DMS 273 treated with DMSO at 0.1 percent for 48 hours (cell line): ENCODE measurements around the gene HNRNPH2.

ENCODE experiments used
- DNase-seq: peaks from one replicate; lab custom pipeline; 2025; lab: John Stamatoyannopoulos, UW

Gene HNRNPH2

DNA sequence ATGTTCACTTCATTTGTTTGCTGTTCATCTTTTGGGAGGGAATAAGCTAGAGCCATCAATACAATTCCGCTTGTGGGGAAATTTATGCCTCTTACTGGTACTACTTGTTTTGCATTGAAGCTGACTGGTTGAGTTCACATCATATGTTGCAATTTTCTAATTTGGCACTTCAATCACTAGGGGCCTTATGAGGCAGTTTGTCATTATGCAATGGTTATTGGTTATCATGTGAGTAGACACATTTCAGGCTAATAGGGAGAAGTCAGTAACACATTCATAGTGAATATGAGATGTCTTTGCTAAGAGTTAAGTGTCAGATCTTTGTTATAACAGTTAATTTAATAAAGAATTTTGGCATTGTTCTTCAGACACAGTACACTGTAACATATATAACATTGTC, 12.2 kb upstream of the HNRNPH2 start:
- no peak for DNase-seq

DNA sequence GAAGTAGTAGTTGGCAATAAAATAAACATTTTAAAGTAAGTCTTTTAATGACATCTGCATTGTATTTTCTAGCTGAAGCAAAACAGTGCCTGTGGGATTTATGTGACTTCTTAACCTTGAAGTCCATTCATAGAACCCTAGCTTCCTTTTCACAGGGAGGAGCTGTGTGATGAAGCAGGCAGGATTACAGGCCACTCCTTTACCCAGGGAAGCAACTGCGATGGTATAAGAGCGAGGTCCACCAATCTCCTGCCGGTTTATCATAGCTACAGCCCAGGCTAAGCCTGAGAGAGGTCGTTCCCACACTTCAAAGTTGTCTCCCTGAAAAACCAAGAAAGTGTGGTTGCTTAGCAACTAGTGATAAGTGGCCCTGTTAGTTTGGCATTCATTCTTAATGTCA, 10.2 kb upstream of the HNRNPH2 start:
- DNase-seq, result no peak

DNA sequence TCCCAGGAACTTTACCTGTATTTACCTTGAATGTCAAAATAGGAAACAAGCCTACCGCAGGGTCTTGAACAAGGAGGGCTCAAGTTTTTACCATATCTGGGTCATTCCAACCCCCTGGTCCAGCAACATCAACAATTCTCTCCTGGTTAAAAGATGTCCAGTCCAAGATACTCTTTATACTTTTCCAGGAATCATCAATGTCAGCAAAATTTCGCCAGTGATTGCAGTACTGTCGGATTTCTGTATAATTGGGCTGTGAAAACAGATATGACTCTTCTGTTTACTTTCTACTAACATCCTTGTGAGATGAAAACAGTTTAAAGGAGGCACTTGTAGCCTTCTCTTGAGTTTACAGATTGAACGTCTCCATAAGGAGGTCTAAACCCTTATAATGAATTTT, 9.3 kb upstream of the HNRNPH2 start:
- DNase-seq, result no peak

DNA sequence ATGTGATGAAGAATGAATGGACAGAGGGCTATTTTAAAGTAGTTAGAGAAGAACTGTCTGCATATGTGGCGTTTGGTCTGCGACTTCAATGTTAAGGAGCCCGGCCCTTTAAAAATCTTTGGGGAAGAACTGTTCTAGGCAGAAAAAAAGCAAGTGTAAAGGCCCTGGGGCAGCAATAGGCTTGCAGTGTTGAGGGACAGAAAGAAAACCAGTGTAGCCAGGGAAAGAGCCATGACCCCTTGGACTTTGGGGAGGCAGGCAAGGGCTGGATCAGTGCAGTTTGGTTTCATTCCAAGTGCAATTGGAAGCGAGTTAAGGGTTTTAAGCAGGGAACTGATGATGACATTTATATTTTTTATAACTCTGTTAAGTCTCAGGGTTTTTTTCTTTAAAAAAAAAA, 8.2 kb upstream of the HNRNPH2 start:
- DNase-seq, result no peak

DNA sequence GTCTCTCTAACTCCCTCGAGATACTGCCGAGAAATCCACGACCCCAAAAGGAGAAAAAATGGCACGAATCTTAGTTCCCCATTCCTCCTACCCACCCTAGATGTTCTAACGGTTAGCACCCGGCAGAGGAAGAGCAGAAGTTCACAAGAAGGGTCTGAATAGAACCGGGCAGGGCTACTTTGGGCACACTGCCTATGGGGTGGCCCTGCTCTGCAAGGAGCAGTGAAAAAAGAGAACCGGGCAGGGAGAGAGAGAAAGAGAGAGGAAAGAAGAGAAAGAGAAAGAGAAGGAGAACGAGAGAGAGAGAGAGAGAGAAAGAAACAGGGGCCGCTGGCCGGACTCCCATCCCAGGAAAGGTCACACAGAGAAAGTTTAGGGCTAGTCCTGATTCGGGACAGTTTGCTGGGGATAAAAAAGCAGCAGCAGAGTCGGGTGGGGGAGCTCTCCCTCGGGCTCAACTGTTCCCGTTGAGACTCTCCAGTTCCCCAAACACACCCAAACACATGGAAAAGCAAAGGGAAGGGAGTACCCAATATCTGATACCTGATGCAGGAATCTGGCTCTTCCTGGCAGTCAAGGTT, 765 bp upstream of the HNRNPH2 start:
- DNase-seq, result no peak

DNA sequence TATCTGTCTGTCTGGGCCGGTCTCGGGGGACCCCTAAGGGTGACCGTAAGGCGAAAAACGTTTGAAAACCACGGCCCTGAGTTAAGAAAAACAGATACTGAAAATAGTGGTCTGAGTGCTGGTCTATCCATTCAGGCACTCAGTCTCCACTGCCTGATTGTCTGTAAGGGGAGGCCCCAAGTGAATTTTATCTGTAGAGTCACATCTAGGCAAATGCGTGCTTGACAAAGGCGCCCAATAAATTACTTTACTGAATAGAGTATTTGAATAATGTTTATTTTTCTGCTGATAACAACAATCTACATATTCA, 465 bp downstream of the HNRNPH2 start:
- DNase-seq, result no peak

DNA sequence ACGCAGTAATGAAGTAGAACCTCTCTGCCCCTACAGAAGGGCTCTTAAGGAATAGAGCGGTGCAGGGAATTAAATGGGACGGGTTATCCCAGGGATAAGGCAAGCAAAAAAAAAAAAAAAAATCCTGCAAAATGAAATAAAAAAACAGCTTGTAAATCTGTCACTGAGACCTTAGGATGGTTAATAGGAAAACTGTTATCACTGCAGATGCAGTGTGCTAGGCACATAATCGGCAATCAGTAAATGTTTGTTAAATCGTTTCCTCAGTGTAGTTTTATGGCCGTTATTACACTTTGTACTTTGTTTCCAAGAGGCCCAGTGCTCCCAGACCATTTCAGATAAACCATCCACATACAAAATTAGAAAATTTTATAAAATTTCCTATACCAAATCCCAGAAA, 1.0 kb downstream of the HNRNPH2 start:
- no peak for DNase-seq

DNA sequence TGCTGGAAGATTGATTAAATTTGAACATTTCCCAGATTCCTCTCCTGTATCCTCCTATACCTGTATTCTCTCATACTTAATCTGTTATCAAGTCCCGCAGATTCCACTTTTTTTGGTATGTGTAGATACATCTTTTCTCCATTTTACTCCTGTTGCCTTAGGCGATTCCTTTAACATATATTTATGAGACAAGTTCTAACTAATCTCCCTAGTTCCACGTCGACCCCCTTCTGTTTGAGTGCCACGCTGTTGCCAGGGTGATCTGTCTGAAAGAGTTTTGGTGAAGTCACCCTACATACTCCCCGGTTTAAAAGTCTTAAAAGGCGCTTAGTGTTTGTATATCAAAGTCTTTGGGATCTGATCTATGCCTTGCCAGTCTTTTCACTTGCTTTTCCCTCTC, 2.4 kb downstream of the HNRNPH2 start:
- DNase-seq, result no peak

DNA sequence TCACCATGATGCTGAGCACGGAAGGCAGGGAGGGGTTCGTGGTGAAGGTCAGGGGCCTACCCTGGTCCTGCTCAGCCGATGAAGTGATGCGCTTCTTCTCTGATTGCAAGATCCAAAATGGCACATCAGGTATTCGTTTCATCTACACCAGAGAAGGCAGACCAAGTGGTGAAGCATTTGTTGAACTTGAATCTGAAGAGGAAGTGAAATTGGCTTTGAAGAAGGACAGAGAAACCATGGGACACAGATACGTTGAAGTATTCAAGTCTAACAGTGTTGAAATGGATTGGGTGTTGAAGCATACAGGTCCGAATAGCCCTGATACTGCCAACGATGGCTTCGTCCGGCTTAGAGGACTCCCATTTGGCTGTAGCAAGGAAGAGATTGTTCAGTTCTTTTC, 4.0 kb downstream of the HNRNPH2 start:
- no peak for DNase-seq

DNA sequence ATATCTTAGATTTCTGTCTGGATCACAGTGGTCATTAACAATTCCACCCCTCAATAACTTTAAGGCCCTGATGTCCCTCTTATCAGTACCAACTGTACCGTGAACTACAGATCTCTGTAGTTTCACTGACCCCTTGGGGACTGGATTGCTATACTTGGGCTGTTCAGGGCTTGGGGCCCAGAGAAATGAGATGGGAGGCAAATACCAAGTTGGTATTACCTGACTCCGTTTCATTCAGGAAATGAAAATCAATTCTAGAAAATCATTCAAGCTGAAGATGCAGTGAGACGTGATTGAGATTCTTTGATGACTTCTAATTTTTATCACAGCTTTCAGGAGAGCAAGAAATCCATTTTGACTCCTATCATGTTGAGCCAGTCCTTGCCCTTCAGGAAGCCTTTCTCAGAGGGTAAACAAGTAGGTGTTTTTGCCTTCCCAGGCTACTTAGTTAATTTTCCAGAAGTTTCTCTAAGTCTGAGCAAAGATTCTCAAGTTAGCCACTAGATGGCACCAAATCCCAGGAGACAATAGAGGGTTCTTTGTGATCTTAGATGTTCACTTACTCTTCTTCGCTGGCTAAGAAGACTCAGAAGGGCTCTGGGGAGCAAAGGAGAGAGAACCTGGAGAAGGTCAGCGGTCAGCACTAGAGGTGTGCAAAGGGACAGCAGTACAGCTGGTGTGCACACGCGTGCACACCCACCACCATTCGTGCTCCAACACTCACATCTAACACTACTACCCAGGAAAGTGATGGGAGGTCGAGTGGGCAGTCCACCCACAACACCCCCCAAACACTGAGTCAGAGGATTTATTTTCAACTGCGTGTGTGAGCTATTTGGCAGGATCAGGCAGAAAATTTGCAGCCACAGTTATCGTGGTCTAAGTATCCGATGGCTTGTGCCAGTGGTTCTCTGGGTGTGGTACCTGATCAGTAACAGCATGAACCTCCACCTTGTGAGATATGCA, 7.4 kb downstream of the HNRNPH2 start:
- DNase-seq, result no peak

DNA sequence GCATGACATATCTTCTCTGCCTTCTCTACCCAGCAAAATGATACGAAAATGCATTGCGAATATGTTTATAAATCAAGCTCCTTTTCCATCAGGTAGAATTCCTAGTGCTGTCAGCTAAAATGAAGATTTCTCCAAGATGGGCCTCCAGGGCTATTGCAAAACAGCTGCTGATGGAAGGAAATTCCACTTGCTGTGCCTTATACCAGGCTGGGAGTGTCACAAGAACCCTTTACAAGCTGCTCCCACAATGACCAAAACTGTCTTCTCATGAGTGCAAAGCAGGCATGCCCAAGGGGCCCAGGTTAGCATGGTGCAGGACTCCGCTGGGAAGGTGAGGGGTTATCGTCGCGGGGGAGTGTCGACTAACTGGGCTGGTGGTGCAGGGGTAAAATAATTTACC, 8.7 kb downstream of the HNRNPH2 start:
- no peak for DNase-seq

DNA sequence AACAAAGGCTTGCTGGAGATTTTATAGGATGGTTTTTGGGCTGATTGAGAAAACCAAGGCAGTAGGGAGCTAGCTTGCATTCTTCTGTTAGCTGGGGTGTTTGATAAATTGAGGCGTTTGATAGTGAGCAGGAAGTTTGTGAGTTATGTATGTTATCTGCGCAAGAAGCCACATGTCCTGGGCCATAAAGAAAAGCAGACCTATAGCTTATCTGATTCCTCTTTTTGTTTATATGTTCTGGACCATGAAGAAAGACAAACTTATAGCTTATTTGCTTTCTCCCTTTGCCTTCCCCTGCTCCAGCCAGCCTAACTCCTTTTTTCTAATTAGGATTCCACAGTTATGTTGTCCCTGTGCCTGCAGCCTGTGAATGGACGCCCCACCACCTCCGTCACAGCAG, 9.2 kb downstream of the HNRNPH2 start:
- no peak for DNase-seq

DNA sequence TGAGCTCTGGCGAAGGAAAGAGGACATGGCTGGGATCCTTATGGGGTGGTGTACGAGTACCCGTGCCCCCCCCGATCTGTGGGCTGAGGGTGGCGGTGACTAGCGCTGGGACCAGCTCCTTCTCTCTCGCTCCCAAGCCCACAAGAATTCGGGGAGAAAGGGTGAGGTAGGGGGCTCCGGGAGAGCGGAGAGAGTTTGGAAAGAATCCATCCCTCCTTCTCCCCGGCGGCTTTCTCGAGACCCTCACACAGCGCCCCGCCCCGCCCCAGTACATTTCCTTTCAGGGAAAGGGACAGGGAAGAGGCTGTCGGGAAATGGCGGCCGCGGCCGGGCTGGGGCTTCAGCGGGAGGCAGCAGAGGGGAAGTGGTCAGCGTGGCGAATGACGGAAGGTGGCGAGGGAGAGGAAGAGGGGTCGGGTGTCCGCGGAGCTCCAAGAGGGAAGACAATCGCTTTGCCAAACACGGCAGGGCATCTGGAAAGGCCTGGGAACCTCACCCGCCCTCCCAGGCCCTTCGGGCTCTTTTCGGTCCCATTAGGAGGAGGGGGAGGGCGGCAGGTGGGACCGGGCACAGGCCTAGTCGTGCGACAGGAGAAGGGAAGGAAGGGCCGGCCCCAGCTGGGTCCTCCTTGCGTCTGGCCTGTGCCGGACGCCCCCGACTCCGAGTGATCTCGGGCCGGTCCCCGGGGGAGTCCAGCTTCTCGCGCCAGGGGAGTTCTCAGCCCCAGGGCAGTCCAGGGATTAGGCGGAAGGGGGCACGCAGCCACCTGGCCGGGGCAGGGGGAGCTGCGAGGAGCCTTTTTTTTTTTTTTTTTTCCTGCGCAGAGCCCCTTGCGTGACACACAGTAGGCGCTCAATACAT, 10.2 kb downstream of the HNRNPH2 start:
- no peak for DNase-seq

DNA sequence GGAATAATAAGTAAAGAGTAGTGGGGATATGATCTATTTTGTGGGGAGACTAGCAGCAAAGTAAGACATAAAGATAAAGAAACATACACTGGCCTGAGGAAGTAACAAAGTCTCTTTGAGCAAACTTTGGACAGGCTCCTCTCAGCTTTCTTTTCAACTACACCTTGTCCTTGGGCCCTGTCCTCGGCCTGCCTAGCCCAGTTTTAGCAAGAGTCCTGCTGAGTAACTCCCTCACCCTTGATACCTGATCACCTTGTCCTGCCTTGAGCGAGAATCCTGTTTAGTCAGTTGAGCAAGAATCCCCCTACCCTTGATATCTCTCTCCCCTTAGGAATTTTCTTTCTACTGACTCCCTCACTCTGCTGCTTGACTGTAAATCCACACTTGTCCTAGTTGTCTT, 11.5 kb downstream of the HNRNPH2 start:
- no peak for DNase-seq

DNA sequence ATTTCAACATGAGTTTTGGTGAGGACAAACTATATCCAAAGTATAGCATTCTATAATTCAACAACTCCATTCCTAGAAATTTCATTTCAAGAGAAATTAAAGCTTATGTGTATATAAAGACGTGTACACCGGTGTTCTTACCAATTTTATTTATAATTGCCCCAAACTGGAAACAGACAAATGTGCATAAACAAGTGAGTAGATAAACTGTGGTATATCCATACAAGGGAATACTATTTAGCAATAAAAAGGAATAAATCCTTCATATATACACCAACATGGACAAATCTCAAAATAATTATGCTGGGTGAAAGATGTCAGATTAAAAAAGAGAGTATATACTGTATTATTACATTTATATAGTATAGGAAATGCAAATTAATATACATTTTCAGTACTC, 19.9 kb downstream of the HNRNPH2 start:
- DNase-seq, result no peak

DNA sequence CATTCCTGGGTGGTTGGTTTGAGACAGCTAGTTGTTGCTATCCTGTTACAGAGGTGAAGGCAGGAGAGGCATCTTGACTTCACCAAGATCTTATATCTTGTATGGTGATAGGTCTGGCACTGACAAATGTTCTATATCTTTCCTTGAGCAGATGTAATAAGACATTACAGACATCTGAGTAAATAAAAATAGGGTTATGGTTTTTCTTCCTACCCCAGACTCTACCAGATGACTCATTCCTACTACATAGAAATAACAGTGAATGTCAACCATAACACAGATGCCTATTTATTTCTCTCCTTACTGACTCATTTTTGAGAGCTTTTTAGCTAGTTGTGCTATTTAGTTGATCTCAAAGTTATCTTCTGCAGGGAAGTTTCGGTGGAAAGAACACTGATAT, 21.9 kb downstream of the HNRNPH2 start:
- DNase-seq, result no peak

DNA sequence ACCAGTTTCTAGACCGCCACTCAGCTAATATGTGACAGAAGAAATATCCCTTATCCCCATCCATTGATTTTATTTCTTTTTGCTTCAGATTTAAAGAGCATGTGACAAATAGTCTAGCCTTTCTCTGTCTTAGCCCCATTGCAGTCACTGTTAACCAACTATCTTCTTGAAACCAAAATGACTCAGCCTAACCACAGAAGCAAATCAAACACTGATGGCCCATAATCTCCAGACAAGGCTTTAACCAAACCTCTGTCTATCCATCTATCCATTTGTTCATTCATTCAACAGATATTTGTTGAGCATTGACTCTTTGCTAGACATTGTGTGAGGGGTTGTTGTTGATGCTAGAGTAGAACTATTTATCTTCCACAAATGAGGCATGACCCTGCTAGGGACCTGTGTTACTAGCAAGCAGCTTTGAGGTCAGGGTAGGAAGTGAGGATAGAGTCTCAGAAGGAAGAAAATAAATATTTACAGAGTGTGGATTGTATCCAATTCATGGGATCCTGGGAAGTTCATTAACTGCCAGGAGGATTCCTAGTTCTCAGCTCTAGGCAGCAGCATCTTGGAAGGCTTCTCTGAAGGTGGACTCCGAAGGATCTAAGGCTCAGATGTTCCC, 22.5 kb downstream of the HNRNPH2 start:
- DNase-seq, result no peak

DNA sequence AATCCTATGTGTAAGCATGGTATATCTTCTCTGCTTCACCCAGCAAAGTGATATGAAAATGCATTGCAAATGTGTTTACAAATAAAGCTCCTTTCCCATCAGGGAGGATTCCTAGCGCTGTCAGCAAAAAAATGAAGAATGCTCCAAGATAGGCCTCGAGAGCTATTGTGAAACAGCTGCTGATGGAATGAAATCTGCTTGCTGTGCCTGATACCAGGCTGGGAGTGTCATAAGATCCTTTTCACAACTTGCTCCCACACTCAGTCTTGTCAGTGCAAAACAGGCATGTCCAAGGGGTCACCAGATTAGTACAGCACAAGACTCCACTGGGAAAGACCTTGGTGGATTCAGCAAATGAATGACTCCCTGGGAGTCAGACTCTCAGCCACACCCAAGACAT, 34.1 kb downstream of the HNRNPH2 start:
- DNase-seq, result no peak

DNA sequence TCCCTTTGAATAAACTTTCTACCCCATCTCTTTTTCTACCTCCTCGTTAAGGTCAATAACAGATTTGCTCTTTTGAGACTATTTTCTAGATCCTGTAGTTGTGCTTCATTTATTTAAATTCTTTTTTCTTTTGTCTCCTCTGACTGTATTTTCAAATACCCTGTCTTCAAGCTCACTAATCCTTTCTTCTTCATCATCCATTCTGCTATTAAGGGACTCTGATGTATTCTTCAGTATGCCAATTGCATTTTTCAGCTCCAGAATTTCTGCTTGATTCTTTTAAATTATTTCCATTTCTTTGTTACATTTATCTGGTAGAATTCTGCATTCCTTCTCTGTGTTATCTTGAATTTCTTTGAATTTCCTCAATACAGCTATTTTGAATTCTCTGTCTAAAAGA, 41.3 kb downstream of the HNRNPH2 start:
- no peak for DNase-seq

DNA sequence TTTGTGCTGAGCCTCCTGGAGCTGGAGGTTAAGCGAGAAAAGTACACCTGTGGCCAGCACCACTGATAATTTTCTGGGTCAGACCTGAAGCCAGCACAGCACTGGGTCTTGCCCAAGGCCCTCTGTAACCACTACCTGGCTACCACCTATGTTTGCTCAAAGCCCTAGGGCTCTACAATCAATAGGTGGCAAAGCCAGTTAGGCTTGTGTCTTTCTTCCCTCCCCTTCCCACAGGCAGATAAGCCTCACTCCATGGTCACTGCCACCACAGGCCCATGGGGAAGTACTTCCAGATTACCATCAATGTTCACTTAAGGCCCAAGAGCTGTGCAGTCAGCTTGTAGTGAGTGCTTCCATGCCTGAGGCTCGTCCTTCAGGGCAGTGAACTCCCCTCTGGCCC, 42.1 kb downstream of the HNRNPH2 start:
- DNase-seq, result no peak

DNA sequence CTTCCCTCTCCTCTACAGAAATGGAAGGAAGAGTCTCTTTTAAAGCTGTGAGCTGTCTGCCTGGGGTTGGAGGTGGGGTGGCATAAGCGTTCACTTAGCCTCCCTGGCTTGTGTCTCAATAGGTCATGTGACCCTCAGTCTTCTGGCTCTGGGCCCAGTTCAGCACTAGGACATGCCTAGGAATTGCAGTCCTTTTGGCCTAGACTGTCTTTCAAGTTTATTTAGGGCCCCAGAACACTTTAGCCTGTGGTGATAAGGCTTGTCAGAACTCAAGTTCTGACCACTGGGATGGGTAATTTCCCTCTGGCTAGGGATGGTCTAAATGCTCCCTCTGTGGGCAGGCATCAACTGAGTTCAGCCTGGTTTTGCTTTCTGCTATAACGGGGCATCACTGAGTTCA, 42.9 kb downstream of the HNRNPH2 start:
- DNase-seq, result no peak

DNA sequence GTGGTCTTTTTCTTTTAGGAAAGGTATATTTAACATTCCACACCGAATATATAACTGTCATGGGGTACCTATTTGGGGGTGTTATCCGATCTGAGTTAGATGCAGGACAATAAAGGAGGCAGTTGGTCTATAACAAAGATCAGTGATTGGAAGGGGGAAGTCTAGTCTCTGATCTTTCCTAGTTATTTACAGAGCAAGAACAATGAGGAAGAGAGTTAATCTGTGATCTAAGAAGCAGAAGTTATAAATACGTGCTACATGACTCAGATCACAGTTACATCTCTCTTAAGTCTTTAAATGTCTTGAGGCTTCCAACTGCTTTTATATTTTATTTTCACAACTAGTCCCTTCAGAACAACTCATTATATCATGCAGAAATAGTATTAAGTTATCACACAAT, 44.0 kb downstream of the HNRNPH2 start:
- no peak for DNase-seq

DNA sequence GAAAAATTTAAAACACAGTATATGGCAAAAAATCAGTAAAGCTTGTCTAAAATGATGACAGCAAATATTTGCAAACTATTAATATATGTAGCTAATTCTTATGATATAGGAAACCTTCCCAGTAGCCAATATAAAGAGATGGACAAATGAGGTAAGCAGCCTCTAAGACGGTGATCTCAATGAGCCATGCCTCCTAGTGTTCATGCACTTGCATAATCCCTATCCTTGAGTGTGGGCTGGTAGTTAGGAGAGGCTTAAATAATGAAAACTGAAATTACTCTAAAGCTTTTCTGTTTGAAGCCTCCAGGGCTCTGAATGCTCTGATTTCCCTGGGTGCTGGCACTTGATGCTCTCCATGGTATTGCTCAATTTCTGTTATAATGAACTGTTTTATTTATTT, 52.6 kb downstream of the HNRNPH2 start:
- no peak for DNase-seq
